ENCODE measurements around the gene KRTAP20-2. TPM values are rescaled to one million over a fixed set of nuclear protein-coding genes. Genes with fewer than 3 reads are reported as not detected.

Gene KRTAP20-2
- total and polyA plus RNA-seq, 2 of the 8 experiments (the other 6 are each of a cell fraction or from before 2014, with no cell fraction given), result not detected

GRCh38 chr21:30623362-30623761 is 11.6 kb upstream of the KRTAP20-2 start:
- 90% methylated on average over 3 of the region's 3 CpGs; no CpG with 5 or more reads in 1 of the 2 experiments for WGBS, 2 experiments (ENCODE audit: extremely low coverage in 1 of 2, insufficient coverage in 1 of 2, insufficient read length in 1 of 2, insufficient replicate concordance in 2 of 2, low coverage in 1 of 2, low lambda C conversion rate in 2 of 2, missing lambda C conversion rate in 1 of 2)
- Histone ChIP-seq H2AK5ac (ENCODE audit: low read depth, low read length) (no peak overlapping the region), H3K27ac (ENCODE audit: low read depth, low read length) (no peak overlapping the region), H2BK120ac (replicated peaks; ENCODE audit: low read depth, low read length) (no peak overlapping the region), H3K18ac (ENCODE audit: extremely low read depth, low read length) (no peak overlapping the region), H4K20me1 (replicated peaks in 1 of 2; ENCODE audit: control insufficient read depth in 1 of 2, insufficient read depth in 2 of 2, low read length in 2 of 2) (no peaks in the 10 kb centered on the region), H2BK12ac (ENCODE audit: low read depth, low read length) (no peak overlapping the region), H3K79me1 (ENCODE audit: low read depth, low read length) (no peaks in the 10 kb centered on the region), H3K9me3 (ENCODE audit: insufficient read depth in 2 of 2, low read depth in 1 of 2, low read length in 1 of 2) (peaks cover 7% of the 10 kb centered on the region in 2 experiments), H3K4me2 (ENCODE audit: insufficient read depth in 1 of 2, low read depth in 2 of 2, low read length in 2 of 2) (no peak overlapping the region), H3K27me3 (replicated peaks in 1 of 4; ENCODE audit: control insufficient read depth in 3 of 4, extremely low read depth in 1 of 4, insufficient read depth in 3 of 4, low read length in 3 of 4) (peaks cover 0 to 1% (median 0%) of the 10 kb centered on the region in 4 experiments; a peak in 1 of 7 replicates), H3K36me3 (ENCODE audit: control insufficient read depth in 2 of 4, insufficient read depth in 4 of 4, low read length in 3 of 4) (no peaks in the 10 kb centered on the region), H3K4ac (replicated peaks; ENCODE audit: insufficient read length, low read depth, low read length) (no peak overlapping the region), H4K5ac (ENCODE audit: insufficient read length, low read depth, low read length) (no peak overlapping the region), H3K79me2 (ENCODE audit: control insufficient read depth in 1 of 2, insufficient read depth in 2 of 2, low read length in 2 of 2) (no peaks in the 10 kb centered on the region), H3K23me2 (ENCODE audit: low read depth, low read length) (no peaks in the 10 kb centered on the region), H3K23ac (ENCODE audit: insufficient read length) (no peak overlapping the region), H3K14ac (ENCODE audit: insufficient read length) (no peak overlapping the region), H3K4me1 (replicated peaks in 1 of 4; ENCODE audit: control insufficient read depth in 3 of 4, insufficient read depth in 4 of 4, low read length in 3 of 4) (peaks cover 0 to 2% (median 0%) of the 10 kb centered on the region in 4 experiments; a peak in 2 of 7 replicates), H4K8ac (ENCODE audit: extremely low read depth, insufficient read depth, low read length) (no peak overlapping the region), H2BK15ac (ENCODE audit: low read length) (no peak overlapping the region), H3K56ac (replicated peaks; ENCODE audit: insufficient read length, low read depth, low read length) (no peak overlapping the region), H2AFZ (ENCODE audit: low read length) (no peak overlapping the region), H3K4me3 (ENCODE audit: extremely low read depth in 1 of 4, insufficient read depth in 2 of 4, low read depth in 3 of 4, low read length in 4 of 4) (no peak overlapping the region), H3K9ac (replicated peaks in 1 of 4; ENCODE audit: extremely low read depth in 1 of 4, low read depth in 3 of 4, low read length in 3 of 4) (no peak overlapping the region), H2BK20ac (ENCODE audit: low read length) (no peak overlapping the region), H4K91ac (replicated peaks; ENCODE audit: insufficient read length, low read length) (no peak overlapping the region), H2BK5ac (ENCODE audit: low read depth, low read length) (no peak overlapping the region)
- no peak for TF ChIP-seq RXRA (IDR thresholded peaks at IDR 0.05; ENCODE audit: insufficient read depth, low read depth, low read length)
- TF ChIP-seq POLR2A (IDR thresholded peaks at IDR 0.05; ENCODE audit: control extremely low read depth in 1 of 2, low read depth in 2 of 2, low read length in 2 of 2), result no peak
- TF ChIP-seq CTBP2 (IDR thresholded peaks at IDR 0.05; ENCODE audit: borderline replicate concordance, insufficient read depth, insufficient read length, low read length), result no peak
- TF ChIP-seq CEBPB (IDR thresholded peaks at IDR 0.05; ENCODE audit: low read depth, low read length), result no peak
- no peak for TF ChIP-seq TAF7 (optimal IDR thresholded peaks at IDR 0.05; ENCODE audit: borderline replicate concordance, low read depth, low read length)
- no peak for TF ChIP-seq EZH2 (IDR thresholded peaks at IDR 0.05; ENCODE audit: low read depth, low read length, severe bottlenecking)
- no peak for TF ChIP-seq HDAC6 (IDR thresholded peaks at IDR 0.05; ENCODE audit: low read depth, low read length)
- DNase-seq (ENCODE audit: low read depth in 1 of 2, low spot score in 2 of 2) (no peak), FAIRE-seq (no peak)
- ChIA-PET CTCF (ENCODE audit: partially characterized antibody) (interaction anchor here (1.5 kb wide), 1 partner anchor 17 kb away, joined by 5 read pairs; no protein-coding TSS in a partner anchor), POLR2A (ENCODE audit: partially characterized antibody) (no interaction called here)
